HG03280 (cell line): ENCODE data around the gene RIMBP3B.
"Not testable (repeated sequence)": the region's sequence is repeated elsewhere in the genome, so short reads cannot be mapped to it uniquely, and the experiment has no call there.

Source experiments
- ATAC-seq: cut with Tn5 transposase; IDR thresholded peaks from one replicate; pipeline ENCODE4 v1.9.1; 2021; ENCODE audit warnings: mild to moderate bottlenecking, moderate library complexity; ENCODE audit not compliant: unreplicated experiment

Gene RIMBP3B

GRCh38 chr22:21417227-21417746 is 33.7 kb downstream of the RIMBP3B start, which contains the start of gene HIC2:
TSS of gene HIC2 (plus strand) at chr22:21417371. CDS start at chr22:21442832, 25,461 bp downstream.
- ATAC-seq: peak; percentile 82

- ATAC-seq: peak; percentile 34
Measured at GRCh38 chr22:21417853-21418252, 34.3 kb downstream of the RIMBP3B start.

- ATAC-seq: not testable (repeated sequence)
Measured at GRCh38 chr22:21418974-21419638, 35.6 kb downstream of the RIMBP3B start.

GRCh38 chr22:21420180-21420763 is 36.7 kb downstream of the RIMBP3B start:
- not testable (repeated sequence) for ATAC-seq

GRCh38 chr22:21424084-21424709 is 40.6 kb downstream of the RIMBP3B start:
- not testable (repeated sequence) for ATAC-seq

- ATAC-seq: not testable (repeated sequence)
Measured at GRCh38 chr22:21434378-21435233, 51.1 kb downstream of the RIMBP3B start.

GRCh38 chr22:21435998-21436810 is 52.7 kb downstream of the RIMBP3B start:
- not testable (repeated sequence) for ATAC-seq

- ATAC-seq: not testable (repeated sequence)
Measured at GRCh38 chr22:21438013-21438412, 54.5 kb downstream of the RIMBP3B start.
